ENCODE measurements around the gene ATRN.
A peak's percentile ranks its signal among the peaks of the same experiment; 100 is the strongest.

The ATRN gene

DNA sequence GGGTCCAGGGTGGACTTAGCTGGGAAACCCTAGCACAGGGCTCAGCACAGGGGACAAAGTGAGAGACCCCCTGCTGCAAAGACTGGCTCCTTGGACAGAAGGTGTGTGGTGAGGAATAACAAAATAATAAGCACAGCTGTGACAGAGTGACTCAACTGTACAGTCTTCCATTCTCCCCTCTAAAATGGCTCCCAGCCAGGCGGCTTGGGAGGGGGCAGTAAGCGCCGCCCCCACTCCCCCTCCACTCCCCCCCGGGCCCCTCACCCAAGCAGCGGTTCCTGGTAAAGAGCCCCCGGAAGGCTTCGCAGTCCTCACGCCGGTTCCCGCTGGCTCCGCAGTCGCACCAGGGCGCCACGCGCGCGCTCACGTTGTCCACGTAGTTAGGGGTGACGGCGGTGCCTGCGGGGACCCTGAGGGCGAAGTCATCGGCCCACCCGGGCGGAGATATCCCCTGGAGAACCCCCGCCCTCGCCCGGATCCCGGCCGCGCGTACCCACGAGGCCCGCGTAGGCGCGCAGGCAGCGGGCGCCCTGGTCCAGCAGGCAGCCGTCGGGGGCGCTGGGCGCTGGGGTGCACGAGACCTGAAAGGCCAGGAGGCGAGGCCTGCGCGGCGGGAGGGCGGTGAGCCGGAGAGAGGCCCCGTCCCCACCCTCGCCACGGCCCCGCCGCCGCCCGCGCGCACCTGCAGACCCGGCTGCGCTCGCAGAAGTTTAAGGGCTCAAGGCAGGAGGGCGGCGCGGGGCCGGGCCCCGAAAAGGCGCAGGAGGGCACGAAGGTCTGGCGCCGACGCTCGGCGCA lies 189.6 kb downstream of the ATRN start:
- DNase-seq, result no peak

- no peak for DNase-seq
Observed at GRCh38 chr20:3661060-3661813, 190.4 kb downstream of the ATRN start.

DNA sequence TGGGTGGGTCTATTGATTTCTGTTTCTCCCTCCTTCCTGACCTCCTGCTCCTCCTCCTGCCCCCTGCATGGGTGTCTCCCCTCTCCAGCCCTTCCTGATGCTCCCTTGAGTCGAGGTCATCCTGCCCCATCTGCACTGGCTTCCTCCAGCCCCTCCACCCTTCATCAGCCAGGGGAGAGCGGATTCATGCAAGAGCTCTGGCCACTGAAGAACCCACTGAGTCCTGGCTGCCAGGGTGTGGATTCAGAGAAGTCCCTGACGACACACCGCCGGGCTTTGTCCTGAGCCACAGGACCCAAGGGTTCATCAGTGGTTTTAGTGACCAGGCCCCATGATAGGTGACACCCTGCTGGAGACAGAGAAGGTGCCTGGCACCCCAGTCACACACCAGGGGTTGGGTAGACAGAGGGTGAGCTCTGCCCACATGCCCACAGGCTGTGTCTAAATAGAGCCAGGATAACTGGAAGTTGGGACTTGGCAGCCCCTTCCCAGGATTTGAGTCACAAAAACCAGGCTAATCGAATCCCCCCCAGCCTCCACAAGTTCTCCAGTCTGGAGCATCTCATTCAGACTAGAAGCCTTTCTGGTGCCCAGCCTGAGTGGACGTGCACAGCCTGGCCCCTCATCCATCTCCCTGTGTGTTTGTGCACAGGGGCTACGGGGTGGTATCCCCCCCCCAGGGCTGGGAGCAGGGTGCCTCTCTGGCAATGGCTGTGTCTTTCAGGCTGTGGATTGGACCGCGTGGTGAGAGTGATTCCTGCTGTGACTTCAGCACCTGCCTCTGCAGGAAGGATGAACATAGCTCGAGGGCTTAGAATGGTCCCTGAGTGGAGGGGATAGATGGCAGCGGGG lies 191.2 kb downstream of the ATRN start:
- DNase-seq, result no peak

GRCh38 chr20:3663031-3663701 lies 192.3 kb downstream of the ATRN start, which contains the start of gene GFRA4:
Gene GFRA4, minus strand, starts transcription at chr20:3663399. Its CDS starts 0 bp downstream, at chr20:3663399.
- no peak for DNase-seq

DNA sequence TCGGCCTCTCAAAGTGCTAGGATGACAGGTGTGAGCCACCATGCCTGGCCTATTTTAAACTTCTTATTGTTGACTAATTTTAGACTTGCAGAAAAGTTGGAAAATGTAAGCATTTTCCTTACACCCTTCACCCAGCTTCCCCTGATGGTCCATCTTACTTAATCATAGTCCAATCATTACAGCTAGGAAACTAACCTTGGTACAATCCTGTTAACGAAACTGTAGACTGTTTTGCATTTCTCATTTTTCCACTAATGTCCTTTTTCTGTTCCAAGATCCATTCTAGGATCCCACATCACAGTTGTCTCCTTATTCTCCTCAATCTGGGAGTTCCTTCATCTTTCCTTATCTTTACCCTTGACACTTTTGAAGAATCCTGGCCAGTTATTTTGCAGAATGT lies 193.0 kb downstream of the ATRN start:
- DNase-seq, result no peak

- no peak for DNase-seq
Observed at GRCh38 chr20:3667434-3668037, 196.7 kb downstream of the ATRN start.

- DNase-seq, result no peak
Observed at GRCh38 chr20:3669710-3670367, 199.0 kb downstream of the ATRN start.

- peak; percentile 10 for DNase-seq
Observed at GRCh38 chr20:3670511-3670910, 199.7 kb downstream of the ATRN start.

DNA sequence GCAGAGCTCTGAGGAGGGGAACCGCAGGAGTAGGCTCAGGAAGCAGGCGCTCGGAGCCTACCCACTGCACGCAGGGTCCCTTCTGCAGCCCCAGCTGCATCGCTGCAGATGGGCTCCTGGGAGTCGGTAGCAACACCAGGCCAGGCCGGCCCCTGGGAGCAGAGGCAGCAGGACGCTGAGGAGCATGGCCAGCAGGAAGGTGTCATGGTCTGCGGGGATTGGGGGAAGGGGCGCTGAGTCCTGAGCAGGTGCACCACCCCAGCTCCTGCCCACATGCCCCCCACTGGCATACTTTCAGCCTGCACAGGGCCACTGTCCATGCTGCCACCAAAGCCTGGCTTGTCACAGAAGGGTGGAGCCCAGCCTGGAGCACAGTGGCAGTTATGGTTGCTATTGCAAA lies 200.1 kb downstream of the ATRN start:
- DNase-seq, result no peak

DNA sequence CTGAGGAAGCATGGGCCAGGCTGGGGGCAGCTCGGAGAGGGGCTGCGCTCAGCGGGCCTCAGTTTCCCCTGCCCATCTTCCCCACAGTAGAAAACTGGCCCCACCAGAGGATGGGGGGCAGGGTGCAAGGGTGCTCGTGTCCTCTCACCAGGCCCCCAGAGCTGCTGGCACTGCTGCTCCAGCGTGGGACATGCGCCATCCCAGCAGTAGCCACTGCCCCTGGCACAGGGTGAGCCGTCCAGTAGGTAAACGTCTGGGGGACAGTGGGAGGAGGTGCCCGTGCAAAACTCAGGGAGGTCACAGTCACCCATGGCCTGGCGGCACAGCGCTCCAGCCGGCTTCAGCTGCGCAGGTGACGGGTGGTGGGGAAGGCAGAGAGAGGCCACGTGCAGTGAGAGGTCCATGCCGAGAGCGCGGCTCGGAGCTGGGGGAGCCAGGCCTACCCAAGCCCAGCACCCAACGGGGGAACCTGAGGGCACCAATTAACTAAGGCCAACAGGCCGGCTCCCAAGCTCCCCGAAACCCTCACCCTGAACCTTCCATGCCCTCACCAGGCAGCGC lies 201.2 kb downstream of the ATRN start:
- no peak for DNase-seq

- no peak for DNase-seq
Observed at GRCh38 chr20:3672547-3673171, 201.8 kb downstream of the ATRN start.

DNA sequence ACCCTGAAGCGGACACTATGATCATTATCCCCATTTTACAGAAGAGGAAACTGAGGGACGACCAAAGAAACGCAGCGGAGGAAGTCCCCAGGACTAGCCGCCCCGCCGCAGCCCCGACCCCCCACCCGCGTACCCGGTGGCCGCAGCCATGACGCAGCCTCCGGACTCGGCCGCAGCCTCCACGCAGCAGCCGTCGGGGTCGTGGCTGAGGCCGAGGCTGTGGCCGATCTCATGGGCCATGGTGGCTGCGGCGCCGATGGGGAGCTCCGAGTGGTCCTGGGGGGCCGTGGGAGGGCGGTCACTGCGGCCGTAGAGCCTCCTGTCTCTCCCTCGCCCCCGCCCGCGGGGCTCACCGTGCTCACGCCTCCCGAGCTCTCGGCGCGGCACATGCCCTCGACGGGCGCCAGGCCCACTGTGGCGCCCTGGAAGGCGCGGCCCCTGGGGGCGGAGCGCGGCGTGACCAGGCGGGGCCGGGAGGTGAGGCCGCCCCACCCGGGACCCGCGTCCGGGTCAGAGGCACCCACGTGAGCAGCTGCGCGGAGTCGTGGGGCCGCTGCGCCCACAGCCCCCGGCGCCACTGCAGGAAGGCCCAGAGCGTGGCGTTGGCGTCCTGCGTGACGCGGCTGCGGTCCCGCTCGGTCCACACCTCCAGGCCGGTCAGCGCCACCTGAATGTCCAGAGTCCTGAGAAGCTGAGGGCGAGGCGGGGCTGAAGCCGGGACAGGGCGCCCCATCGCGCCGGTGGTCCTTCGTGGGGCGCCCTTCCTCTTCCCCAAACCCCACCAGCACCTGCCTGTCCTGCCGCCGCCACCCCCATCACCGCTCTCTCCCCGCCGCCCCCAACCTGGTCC lies 202.6 kb downstream of the ATRN start:
- DNase-seq, result no peak

- DNase-seq, result no peak
Observed at GRCh38 chr20:3674447-3674846, 203.6 kb downstream of the ATRN start.

DNA sequence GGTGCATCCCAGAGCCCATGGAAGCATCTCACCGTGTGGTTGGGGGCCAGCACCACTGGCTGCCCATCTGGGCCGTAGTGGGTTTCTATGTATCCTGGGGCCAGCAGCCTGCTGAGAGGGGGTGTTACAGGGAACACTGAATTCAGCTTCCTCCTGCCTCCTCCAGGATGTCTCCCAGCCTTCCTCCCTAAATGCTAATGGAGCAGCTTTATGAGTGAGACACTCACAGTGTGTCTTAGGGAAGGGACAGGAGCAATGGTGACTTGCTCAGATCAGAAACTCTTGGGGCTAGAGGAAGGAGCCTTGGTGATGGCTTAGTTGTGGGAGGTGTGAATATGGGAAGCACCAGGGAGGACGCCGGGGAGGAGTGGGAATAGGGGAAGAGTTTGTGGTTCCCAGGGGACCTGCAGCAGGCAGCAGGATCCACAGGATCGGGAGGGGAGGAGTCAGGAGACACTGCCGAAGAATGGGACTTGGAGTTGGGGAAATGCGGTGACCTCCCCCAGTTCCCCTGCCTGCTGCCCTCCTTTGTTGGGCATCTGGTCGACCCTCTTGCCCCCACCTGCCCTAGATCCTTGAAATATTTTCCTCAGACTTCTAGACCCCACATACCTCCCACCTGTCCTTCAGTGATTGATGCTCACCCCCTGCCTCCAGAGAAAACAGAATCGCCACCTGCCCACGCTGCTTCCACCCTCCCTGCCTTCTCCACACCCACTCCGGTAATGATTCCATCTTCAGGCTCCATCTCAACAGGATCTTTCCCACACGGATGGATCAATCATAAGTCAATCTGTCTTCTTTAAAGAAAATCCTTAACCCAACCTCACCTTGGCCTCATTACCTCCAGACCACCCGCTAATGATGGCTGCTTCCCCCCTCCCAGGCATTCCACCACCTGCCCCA lies 204.4 kb downstream of the ATRN start:
- DNase-seq, result no peak

- no peak for DNase-seq
Observed at GRCh38 chr20:3677733-3678132, 206.9 kb downstream of the ATRN start.

GRCh38 chr20:3678198-3678597 lies 207.4 kb downstream of the ATRN start:
- no peak for DNase-seq

DNA sequence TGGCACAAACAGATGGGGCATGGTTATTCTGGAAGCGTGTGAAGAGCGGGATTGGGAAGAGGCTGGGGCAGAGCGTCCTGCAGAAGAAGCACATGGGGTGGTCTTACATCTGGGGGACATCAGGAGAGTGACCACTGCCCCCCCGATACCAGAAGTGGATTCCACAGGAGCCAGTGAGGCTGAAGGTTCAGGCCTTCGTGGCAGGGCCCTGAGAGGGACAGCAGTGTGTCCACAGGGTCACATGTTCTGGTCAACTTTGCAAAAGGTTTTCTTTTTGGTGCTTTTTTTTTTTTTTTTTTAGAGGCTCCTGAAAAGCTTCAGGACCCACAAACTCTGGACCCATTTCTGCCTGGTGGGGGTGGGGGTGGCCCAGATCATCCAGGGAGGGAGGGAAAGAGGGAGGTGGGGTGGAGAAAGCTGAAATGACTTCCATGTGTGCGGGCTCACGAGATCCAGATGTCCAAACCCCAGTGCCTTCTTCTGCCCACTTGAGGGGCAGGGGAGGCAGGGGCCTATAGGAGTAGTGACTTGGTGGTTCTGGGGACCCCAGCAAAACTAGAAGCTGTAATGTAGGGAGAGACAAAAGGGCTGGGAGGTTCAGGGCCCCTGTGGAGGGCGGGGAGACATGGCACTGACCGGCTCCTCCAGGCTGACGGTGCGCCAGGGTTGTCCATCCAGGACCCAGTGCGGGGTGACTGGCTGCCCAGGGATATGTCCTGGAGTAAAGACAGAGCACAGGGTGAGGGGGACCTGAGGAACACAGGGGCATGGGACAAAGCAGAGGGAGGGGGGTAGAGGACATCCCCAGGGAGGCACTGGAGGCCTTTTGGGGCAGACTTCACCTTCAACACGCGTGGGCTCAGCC lies 208.3 kb downstream of the ATRN start:
- no peak for DNase-seq

Measured in hematopoietic multipotent progenitor cell treated with erythropoietin and hydrocortisone succinate and interleukin-3 and kit ligand, for 8 days (in vitro differentiated cells).